CD4-positive, alpha-beta T cell treated with Interleukin-4 for 1 hour (primary cell): ENCODE data around the gene PRKAR1B.
"Not testable (repeated sequence)": the region's sequence is repeated elsewhere in the genome, so short reads cannot be mapped to it uniquely, and the experiment has no call there.

Experiments used
- DNase-seq, 2 donors: peaks; one replicate each; pipeline ENCODE4 v3.0.0-alpha.2; 2020 to 2022

The PRKAR1B gene

DNA sequence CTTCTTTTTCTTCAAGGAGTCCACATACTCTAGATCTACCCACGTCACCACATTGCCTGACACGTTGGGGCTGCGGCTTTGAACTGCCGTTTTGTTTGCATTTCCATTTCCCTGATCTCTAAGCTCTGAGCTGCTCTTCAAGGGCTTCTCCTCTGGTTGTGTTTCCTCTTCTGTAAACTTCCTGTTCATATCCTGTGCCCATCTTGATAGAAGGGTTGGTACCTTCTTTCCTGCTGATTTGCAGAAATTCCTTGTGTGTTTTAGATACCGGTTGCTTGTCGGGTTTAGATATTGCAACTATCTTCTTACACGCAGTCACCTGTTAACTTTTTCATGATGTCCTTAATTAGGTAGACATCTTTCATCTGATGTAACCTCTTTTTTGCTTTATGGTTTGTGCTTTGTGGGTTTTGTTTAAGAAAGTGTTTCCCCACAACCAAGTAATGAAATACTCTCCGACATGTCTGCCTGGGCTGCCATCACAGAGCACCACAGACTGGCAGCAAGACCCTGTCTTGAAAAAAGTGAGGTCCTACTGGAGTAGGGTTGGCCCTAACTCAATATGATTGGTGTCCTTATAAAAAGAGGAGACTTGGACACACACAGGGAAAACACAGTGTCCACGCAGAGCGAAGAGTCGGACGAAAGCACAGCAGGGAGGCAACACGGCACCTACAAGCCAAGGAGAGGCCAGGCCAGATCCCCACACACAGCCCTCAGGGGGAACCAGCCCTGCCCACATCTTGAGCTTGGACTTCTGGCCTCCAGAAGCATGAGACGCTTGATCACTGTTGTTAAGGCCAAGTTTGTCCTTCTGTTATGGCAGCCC lies 108.3 kb downstream of the PRKAR1B start:
- peak; percentile 82 to 85 for DNase-seq

DNA sequence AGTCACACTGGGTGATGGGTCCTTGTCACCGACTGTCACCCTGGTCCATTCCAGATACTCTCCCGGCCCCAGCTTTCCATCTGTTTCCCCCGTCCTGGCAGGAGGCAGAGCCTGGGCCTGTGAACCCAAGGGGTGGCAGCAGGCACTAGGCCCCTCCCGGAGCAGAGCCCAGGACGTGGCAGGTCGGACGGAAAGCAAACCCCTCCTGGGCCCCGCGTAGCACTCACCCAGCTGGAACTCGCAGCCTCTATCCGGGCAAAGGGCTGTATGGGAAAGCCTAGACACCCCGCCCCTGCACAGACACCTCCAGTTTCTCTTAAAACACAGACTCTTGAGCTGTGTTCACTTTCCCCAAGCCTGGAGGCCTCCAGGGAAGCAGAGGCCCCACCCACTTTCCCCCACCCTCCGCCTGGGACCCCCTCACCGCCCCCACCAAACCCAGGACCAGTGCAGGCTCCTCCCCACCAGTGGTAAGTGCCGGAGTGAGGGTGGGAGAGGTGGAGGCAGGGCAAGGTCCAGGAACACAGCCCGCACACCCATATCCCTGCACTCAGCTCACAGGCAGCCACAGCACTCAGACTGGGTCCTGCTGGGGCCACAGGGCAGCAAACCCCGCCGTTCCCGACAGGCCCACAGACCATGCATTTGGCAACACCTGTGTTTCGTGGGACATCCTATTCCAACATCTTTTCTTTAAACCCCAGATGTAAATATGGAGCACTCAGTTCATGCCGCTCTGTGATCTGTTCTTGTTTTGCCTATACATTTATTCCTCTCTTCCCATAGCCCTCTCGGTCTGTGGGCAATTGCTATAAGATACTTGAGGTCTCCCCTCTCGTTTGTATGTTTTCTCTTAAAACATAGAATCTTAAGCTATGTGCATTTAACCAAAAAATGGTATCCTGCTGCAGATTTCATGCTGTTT lies 109.2 kb downstream of the PRKAR1B start:
- no peak for DNase-seq

DNA sequence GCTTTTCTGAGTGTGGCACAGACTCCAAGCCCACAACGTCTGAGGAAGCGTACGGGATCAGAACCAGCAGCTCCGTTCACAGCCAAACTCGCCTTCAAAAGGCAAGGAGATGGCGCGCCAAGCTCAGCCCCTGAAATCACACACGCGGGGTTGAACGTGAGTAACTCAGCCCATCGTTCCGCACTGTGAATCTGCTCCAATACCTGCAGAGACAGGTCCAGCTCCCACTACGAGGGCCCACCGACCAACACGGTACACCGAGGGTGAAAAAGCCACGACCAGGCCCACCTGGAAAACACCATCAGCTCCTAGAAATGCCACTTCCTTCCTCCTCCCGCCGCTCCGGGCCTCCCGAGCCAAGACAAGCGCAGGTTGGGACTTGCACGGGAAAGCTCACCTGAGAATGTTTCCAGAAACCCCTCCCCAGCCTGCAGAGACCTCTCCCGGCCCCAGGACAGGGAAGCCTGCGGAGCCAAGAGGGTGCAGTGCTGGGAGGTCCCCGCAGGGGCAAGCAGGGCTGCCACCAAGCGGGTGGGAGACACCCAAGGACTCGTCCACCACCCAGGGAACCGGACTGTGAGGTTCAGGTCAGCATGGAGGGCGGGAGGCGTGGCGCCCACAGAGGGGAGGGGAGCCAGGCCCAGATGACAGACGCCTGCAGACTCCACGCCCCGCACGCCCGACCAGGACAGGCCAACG lies 113.5 kb downstream of the PRKAR1B start:
- DNase-seq, result no peak

DNA sequence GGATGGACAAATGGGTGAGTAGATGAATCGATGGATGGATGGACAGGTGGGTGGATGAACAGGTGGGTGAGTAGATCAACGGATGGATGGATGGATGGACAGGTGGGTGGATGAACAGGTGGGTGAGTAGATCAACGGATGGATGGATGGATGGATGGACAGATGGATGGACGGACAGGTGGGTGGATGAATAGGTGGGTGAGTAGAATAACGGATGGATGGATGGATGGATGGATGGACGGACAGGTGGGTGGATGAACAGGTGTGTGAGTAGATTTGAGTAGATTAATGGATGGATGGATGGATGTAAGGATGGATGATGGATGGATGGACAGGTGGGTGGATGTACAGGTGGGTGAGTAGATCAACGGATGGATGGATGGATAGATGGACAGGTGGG lies 115.2 kb downstream of the PRKAR1B start:
- DNase-seq, result not testable (repeated sequence)

DNA sequence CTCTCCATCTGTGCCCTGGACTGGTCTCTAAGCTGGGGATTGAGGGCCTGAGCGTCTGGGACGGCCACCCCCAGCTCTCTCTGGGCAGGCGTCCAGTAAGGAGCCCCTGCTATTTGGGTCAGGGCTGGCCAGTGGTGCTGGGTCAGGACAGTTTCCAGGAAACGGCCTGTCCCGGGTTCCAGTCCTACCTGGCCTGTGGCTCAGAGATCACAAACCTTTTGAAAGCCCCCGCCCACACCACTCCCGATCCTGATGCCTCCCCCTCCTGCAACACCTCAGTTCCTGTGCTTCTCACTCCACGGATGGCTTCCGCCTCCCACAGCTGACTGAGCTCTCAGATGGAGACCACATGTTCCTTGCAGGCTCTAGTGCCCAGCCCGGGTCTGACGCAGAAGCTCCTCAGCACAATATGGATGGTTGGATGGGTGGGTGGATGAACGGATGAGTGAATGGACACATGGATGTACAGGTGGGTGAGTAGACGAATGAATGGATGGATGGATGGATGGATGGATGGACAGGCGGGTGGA lies 115.7 kb downstream of the PRKAR1B start:
- no peak for DNase-seq

DNA sequence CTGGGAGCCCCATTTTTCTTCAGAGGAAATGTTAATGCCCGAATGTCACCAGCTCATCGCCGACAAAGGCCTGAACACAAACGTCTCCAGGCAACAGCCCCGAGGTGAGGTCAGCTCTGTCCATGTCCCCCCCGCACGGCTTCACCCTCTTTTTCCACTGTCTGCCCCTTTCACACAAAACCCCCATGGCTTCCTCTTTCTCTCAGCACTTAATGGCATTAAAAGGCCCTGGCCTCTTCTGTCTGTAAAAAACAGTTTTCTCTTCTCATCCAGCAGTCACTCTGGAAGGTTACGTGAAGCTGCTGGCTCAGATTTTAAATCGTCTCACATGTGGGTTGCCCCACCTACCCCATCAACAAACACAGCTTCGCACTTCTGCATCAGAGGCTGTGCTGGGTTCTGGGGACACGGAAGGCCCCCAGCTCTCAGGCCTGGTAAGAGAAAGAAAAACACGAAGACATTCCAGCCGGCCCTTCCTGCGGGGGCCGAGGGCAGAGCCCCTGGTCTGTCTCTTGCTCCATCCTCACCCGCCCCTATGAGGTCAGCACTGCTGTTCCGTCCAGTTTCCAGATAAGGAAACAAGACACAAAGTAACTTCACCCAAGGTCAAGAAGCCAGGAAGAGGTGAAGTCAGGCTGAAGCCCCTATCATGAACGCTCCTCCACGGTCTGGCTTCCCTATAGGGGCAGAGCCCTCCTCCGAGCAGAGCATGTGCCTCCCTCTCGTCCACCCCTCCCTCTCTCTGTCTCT lies 116.4 kb downstream of the PRKAR1B start:
- DNase-seq, result peak; percentile 47 to 62

DNA sequence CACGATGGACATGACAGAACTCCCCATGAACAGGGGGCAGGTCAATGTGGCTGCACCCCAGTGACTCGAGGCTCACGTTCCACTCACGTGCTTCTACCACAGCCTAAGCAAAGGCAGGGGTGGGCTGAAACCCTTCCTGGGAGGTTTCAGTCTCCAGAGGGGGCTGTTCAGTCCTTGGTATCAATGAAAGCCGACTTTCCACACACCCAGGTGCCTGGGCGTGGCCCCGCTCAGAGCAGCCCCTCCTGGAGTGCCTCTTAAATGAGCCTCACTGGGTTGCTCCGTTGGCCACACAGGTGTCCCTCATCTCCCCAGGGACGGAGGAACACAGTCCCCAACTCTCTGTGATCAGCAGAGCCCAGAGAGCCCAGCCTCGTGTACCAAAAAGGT lies 116.9 kb downstream of the PRKAR1B start:
- no peak for DNase-seq

DNA sequence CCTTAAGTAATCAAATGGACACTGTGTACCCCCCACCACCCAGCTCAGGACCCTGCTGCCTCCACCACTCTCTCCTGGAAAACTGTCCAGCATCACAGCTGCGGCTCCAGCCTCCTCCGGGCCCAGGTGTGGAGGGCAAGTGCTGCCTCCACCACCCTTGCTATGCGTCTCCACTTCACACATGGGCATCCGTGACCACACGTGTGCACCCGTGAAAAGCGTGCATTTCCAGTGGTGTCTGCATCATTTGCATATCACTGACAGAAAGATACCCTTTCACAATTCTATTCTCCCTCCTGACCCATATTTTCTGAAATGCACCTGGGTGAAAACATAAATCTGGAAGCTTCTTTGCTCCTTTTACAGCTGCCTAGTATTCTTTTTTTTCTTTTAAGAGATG lies 117.7 kb downstream of the PRKAR1B start:
- DNase-seq, result no peak

DNA sequence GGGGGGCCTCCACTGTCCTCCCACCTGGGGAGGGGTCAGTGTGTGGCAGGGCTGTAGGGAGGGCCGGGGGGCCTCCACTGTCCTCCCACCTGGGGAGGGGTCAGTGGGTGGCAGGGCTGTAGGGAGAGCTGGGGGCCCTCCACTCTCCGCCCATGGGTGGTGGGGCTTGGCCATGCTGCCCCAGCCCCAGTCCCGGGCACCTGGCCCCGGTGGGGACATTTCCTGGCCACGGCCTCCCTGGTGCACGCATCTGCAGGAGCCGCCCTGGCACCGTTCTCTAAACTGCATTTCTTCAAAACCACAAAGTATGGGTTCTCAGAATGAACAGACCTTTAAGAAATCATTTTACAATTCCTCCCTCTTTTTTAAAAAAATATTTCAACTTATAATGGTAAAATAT lies 118.1 kb downstream of the PRKAR1B start:
- DNase-seq, result no peak

DNA sequence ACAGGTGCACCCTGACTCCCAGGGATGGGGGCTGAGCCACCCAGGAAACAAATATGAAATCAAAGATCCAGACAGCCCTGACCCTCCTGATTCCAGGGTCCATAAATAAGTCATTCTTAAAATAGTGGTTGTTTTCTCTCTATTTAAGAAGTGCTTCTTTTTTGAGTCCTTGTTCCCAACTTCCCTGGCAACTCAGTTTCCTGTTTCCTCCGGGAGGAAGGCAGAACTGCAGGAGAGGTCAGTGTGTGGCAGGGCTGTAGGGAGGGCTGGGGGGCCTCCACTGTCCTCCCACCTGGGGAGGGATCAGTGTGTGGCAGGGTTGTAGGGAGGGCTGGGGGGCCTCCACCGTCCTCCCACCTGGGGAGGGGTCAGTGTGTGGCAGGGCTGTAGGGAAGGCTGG lies 118.7 kb downstream of the PRKAR1B start:
- DNase-seq, result no peak

DNA sequence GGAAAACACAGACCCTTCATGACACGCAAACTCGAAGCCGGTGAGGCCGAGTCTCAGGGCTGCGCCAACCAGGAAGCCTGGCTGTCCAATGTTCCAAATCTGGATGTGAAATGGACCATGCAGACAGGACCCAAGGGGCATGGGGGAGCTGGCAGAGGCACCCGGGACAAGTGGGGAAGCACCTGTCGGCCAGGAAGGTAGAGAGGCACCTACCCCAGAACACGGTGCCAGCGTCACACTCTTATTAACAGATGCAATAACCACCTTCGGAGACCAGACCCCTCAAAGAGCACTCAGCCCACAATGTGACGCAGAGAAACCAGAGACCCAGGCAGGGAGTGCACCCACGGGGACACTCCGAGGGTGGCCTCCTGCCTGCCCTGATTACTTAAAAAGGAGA lies 119.1 kb downstream of the PRKAR1B start:
- peak; percentile 42 to 55 for DNase-seq

DNA sequence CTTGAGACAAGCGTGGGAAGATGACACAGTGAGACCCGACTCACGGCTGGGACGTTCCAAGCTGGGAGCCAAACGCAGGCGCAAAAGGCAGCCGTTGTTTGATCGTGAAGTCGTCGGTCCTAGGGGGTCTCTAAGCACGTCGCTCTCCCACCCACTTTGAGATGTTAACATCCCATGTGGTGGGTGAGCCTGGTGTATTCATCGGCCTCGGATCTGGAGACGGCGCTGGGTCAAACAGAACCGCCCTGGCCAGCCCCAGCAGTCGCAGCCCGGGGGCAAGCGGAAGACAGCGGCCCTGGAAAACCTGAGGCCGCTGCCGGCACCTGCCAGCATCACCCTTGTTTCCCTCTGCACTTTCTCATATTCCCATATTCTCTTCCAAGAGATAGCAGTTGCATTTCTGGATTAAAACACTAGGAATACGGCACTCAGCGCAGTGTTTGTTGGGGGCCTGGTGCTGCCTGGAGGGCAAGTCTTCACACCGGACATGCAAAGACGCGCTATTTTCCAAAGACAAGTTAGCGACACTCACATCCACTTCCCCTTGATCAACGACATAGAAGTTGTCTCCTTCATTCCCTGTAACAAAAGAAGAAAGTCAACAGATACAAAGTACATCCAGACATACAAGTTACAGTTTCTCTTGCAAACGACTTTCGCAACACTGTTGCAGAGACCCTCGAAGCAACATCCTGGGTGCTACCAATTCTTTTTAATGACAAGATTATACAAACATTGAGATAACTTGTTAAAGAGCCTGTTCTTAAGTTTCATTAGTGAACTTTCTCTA lies 121.2 kb downstream of the PRKAR1B start:
- DNase-seq, result no peak

DNA sequence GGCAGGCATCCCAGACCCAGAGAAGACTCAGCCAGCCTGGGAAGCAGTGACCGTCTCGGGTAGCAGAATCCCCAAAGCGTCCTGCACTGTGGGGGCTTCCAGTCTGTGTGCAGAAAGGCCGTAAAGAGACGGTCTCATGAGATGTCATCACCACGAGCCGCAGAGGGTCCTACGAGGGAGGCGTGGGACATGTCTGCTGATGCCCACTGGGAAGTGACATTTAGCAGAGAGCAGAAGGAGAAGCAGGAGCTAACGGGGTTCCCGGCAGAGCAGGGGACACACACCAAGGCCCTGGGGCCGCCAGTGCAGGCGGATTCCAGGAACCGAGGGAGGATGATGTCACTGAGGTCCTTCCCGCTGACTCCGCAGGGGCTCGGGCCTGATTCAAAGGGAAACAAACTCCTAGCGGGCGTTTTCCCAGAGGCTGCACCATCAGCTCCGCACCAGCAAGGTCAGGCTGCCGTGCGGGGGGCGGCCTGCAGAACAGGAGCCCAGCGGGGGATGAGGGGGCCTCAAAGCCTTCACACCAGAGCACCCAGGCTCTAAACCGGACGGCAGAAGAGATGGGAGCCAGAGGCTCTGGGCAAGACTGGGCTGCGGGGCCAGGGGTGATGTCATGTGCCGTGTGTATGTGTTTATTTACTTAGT lies 122.1 kb downstream of the PRKAR1B start:
- DNase-seq, result peak in 1 of 2 donors; percentile 44

DNA sequence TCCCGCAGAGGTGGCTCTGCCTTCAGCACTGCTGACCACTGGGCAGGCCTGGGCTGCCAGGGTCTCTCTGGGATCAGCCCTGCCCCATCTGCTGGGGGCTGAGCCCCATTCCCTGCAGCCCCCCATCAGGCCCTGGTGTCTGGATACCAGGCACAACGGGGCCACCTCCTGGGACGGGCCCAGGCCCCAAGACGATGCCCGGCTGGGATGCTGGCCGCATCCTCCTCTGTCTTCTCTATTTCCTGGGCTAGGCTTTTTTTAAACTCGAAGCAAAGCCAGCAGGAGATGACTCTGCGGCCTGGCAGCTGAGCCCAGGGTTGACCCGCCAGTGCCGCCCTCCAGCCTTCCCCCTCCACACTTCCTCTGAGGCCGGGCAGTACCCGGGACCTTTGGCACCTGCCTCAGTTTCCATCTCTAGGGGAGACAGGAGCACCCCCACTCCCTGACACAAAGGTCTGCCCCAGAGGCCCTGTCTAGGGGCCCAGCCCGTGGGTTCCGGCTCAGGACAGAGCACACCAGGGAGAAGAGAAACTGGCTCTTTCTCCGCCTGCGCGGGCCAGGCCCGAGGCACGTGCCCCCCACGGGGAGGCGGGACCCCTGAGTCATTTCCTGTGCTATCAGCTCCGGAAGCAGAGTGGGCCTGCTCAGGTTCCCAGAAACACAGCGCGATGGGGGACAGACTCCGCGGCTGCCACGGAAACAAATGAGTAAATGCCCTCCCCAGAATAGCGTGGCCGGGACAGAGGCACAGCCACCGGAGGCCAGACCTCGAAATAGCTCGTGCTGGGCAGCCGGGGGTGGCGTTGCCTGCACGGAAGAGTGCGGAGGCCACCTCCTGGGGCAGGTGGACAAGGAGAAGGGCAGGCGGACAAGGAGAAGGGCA lies 122.8 kb downstream of the PRKAR1B start:
- DNase-seq, result peak; percentile 95 to 96

DNA sequence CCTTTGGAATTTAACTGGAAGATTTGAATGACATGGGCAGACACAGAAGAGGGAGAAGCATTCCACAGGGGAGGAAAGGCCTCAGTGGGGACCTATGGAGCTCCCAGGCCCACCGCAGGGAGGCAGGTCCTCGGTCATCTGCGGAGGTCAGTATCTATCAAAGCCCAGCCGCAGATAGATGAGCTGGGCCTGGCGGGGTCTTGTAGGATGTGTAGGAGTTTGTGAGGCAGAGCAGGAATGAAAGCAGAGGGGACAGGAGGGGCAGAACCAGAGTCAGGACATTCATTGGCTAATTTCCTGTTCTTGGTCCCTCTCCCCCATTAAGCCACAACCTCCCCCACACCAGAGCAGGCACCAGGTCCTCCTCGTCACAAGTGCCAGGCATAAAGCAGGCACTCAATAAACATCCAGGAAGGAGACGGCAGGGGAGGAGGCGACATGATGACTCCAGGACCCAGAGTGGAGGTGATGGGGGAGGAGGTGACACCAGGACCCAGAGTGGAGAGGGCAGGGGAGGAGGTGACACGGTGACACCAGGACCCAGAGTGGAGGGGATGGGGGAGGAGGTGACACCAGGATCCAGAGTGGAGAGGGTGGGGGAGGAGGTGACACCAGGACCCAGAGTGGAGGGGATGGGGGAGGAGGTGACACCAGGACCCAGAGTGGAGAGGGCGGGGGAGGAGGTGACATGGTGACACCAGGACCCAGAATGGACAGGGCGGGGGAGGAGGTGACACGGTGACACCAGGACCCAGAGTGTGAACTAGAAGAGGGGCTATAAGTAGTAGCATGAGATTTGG lies 123.7 kb downstream of the PRKAR1B start:
- DNase-seq, result peak; percentile 81 to 82

DNA sequence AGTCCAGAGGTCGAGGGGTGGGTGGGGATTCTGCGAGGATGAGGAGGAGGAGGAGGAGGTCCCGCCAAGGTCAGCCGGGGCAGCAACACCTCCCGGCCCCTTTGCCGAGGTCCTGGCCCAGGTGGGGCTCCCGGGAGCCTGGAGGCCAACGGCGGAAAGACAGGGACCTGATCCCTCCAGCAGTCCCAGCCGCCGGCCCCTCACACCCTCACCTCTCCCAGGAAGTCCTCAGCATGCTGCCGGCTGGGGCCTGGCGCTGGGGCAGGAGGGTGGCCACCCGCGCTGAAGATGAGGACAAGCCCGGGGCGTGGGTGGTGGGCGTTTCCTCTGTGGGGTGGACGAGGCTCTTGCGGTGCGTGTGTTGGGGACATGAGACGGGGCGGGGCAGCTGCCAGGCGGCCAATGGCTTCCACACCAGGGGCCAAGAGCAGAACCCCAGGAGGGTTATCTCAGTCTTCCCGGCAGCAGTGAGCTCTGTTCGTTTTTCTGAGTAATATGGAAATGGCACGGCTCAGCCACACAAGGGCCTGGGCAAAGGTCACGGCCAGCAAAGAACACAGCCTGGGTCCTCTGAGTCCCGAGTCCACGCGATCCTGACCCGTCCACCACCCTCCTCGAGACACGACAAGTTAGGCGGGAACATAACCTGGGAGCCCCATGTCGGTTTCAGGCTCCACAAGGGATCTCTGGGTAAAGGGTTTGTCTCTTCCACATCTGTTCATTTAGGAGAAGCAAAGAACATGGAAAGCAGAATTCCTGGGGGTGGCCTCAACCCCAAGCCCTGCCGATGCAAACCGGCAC lies 124.5 kb downstream of the PRKAR1B start:
- DNase-seq, result peak; percentile 43 to 51

DNA sequence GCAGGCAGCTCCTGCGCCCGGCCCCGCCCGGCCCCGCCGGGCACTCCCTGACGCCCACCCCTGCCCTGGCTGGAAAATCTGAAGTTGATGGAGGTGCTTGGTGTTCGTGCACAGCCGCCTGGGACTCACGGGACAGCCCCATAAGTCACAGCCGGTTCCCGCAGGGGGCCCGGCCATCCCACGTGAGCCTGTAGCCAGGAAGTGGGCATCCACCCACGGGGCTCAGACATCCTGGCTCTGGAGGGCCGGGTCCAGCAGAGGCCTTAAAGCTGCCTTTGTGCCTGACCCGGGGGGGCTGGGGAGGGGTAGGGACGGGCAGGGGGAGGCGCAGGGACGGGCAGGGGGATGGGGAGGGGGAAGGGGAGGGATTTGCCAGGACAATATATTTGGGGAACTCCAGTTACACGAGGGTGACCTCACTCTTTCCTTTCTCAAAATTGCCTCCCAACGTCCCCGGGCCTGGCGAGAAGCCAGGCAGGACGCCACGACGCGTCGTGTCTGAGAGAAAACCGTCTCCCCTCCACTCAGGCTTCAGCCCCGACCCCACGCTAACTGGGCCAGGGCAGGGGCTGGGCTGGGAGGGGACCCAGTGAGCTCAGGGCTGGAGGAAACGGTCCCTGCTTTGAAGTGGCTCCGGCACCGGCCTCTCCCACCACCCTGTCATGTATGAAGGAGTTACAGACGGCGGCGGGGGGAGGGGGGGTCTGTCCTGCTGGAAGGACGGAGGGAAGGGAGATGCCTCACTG lies 125.3 kb downstream of the PRKAR1B start:
- DNase-seq, result peak; percentile 86 to 90
